AML-193 (cell line): Measurements from ENCODE around the gene TMEM255B.
A peak's percentile ranks its signal among the peaks of the same experiment; 100 is the strongest.
"Not testable (repeated sequence)": the region's sequence is repeated elsewhere in the genome, so short reads cannot be mapped to it uniquely, and the experiment has no call there.

Experiments
- DNase-seq, 2 experiments: peaks; one replicate each; lab custom pipeline; 2025; lab: John Stamatoyannopoulos, UW

TMEM255B gene

GRCh38 chr13:113758651-113759524, at the start of gene TMEM255B:
TMEM255B (plus strand) TSS chr13:113759226; CDS start chr13:113759270, 44 bp downstream.
- DNase-seq: peak; percentile 93 to 96

GRCh38 chr13:113722921-113723320, 36.1 kb upstream of the TMEM255B start:
- DNase-seq: no peak

GRCh38 chr13:113723410-113724015, 35.5 kb upstream of the TMEM255B start:
- no peak for DNase-seq

GRCh38 chr13:113724016-113724758, 34.8 kb upstream of the TMEM255B start:
- no peak for DNase-seq

GRCh38 chr13:113724780-113725315, 34.2 kb upstream of the TMEM255B start:
- peak; percentile 34 to 40 for DNase-seq

GRCh38 chr13:113725329-113726105, 33.5 kb upstream of the TMEM255B start:
- DNase-seq: not testable (repeated sequence)

- not testable (repeated sequence) for DNase-seq
These were observed 32.8 kb upstream of the TMEM255B start for GRCh38 chr13:113726106-113726821.

- no peak for DNase-seq
These were observed 32.0 kb upstream of the TMEM255B start for GRCh38 chr13:113726961-113727411.

- no peak for DNase-seq
These were observed 30.4 kb upstream of the TMEM255B start for GRCh38 chr13:113728571-113729054.

- no peak for DNase-seq
These were observed 29.6 kb upstream of the TMEM255B start for GRCh38 chr13:113729187-113730019.

GRCh38 chr13:113730258-113730691, 28.8 kb upstream of the TMEM255B start:
- no peak for DNase-seq

- no peak for DNase-seq
These were observed 28.2 kb upstream of the TMEM255B start for GRCh38 chr13:113730831-113731191.

GRCh38 chr13:113731192-113732175, 27.5 kb upstream of the TMEM255B start:
- no peak for DNase-seq

- no peak for DNase-seq
These were observed 26.7 kb upstream of the TMEM255B start for GRCh38 chr13:113732176-113732960.

- DNase-seq: no peak
These were observed 25.8 kb upstream of the TMEM255B start for GRCh38 chr13:113732961-113733950.

- DNase-seq: no peak
These were observed 24.8 kb upstream of the TMEM255B start for GRCh38 chr13:113734099-113734825.
